GM19372 (cell line): ENCODE results near the gene RBPJL.

ENCODE experiments used
- ATAC-seq: cut with Tn5 transposase; IDR thresholded peaks from one replicate; pipeline ENCODE4 v1.9.1; 2021; ENCODE audit warnings: mild to moderate bottlenecking, low read depth, moderate library complexity; ENCODE audit not compliant: unreplicated experiment

Gene RBPJL, protein sequence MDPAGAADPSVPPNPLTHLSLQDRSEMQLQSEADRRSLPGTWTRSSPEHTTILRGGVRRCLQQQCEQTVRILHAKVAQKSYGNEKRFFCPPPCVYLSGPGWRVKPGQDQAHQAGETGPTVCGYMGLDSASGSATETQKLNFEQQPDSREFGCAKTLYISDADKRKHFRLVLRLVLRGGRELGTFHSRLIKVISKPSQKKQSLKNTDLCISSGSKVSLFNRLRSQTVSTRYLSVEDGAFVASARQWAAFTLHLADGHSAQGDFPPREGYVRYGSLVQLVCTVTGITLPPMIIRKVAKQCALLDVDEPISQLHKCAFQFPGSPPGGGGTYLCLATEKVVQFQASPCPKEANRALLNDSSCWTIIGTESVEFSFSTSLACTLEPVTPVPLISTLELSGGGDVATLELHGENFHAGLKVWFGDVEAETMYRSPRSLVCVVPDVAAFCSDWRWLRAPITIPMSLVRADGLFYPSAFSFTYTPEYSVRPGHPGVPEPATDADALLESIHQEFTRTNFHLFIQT

DNA sequence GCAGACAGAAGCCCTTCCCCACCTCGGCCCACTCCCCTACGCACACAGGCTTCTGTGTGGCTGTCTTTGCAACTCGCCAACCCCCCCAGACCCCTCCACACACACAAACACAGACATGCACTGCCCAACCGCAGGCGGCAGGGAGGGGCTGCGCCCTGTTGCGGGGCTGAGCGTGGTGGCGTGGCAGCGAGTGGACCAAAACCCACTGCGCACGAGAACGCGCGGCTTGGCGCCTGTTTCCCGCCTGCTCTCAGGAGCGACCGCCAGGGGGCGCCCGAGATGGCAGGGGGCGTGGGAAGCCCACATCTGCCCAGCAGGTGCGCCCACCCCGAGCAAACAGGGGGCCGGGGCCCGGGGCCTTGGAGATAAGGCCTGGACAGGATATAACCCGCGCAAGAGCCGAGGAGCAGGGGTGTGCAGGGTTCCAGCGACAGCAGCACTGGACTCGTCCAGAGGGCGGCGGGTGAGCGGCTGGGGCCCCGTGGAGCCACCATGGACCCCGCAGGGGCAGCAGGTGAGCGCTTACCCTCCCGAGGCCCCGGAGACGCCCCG lies at the start of gene RBPJL:
Gene RBPJL, plus strand, starts transcription at position 410 of the 552 bp plus-strand sequence. Its CDS starts 83 bp downstream, at position 493.
- no peak for ATAC-seq

DNA sequence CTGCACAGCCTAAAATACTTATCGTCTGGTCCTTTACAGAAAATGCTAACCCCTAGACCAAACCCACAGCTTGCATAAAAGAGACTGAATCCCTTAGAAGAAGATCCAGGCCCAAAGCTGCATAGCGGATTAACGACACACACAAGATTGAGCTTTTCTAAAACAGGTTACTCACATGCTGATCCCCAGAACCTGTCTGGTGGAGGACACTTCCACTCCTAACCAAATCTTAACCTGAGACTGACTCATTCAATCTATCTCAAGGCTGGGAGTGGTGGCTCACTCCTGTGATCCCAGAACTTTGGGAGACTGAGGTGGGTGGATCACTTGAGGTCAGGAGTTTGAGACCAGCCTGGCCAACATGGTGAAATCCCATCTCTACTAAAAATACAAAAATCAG lies 49.5 kb upstream of the RBPJL start:
- ATAC-seq, result no peak

DNA sequence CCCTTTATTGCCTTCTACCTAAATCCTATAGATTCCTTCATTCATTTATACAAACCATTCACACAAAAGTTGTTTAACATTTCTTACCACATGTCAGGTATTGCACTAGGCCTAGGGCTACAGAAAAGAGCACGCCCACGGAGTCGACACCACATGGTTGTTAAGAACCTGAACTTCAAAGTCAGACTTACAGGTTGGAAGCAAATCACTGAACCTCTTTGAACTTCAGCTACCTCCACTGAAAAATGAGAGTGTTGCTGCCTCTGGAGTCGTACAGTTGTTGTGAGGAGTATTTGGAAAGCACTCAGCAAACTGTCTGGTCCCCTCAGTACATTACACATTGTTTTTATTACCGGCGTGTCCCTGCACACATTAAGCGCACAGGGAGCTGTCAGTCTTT lies 48.9 kb upstream of the RBPJL start:
- no peak for ATAC-seq

DNA sequence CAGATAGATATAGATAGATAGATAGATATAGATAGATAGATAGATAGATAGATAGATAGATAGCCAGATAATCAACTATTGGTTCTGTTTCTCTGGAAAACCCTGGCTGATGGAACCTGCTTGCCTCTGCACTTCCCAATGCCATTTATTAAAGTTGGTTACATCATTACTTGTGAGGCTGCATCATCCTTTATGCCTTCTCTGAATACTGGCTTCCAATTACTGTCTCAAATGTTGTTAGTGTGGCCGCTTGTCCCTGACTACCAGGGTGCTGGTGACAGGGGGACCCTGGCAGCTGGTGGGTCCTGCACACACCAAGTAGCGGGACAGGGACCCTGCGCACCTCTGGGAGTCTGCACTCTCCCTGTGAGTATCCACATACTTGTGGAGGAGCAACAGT lies 48.4 kb upstream of the RBPJL start:
- ATAC-seq, result no peak

DNA sequence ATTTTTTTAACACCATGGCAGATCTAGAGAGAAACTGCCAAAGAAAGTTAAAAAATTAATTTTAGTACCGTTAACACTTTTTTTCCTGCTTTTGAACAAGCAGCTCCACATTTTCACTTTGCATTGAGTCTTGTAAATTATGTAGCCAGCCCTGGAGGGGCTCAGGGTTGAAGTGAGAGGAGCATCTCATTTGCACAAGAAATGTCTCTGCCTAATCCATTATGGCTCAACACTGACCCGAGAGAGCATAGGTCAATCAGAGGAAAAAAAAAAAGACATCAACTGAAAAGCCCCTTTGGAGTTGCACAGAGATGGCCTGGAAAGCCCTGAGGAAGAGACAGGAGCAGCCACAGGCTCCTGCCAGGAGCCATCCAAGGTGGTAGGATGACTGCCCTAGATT lies 48.0 kb upstream of the RBPJL start:
- ATAC-seq, result no peak

DNA sequence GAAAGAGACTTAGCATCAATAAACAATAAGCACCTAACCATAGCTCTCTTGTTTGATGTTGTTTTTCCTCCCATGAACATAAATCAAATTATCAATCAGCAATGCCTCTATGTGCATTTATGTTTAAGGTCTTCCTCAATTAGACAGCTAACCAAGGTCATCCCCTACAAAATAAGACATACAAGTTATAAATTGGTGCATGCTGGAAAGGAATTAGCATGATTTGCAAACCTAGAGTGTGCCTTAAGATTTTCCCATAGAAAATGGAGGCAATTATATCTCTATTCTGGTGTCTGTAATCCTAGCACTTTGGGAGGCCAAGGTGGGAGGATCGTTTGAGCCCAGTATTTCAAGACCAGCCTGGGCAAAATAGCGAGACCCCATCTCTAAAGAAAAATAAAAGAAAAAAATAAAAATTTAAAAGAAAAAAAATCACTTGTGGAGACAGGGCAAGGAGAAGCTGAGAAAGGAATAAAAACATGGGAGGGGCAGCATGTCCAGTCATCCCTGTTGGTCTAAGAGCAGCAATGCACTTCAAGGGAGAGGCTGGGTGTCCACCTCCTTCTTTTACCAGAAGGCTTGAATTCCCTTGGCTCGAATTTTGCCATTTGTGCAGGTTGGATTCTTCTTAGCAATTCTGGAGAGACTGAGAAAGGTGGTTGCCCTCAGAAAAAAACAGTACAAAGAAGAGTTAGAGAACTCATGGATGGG lies 42.9 kb upstream of the RBPJL start:
- no peak for ATAC-seq

DNA sequence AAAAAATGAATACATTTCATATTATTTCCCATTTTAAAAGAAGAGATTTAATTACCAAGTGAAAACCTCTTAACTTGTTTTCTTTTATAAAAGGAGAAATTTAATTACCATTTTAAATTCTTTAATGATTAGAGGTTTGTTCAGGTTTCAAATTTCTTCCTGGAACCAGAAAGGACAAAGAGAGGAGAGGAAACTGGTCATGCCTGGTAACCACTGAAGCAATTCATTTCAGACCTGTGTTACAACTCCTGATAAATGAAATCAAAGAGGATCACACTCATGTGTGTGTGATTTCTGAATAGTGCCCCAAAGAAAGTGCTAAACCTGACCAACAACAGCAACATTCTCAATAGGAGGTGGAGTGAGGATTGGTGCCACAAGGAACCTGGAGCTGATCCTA lies 39.7 kb upstream of the RBPJL start:
- no peak for ATAC-seq

DNA sequence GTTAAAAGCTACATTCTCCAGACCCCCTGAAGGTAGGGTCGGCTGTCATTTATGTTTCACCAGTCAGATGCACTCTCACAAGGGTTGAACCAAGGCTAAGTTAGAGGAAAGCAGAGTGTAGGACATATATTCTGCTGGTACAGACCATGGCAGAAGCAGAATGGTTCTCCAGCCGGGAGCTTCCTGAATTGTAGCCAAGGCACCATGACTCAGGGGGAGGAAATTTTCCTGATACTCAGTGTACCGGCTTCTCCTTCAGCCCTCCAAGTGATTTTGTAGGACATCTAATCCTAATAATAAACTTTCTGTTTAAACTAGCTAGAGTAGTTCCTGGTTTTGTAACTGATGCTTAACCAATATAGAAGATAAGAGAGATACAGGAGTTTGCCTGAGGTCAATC lies 38.1 kb upstream of the RBPJL start:
- ATAC-seq, result no peak

DNA sequence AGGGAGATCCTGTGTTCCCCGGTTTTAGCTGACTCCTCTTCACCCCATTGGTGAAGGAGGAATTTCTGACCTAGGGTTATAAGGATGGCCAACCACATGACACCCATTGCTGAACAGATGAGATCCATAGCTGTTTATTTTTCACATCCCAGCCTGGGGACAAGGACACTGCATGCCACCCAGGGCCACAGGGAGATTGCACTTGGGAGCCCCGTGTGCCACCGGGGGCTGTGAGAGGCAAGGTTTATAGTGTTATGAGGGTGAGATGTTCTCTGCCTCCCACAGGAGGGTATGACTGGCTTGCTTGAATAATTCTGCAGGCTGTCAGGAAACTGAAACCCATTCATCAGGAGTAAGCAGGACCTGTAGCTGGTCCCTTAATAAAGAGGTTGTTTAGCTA lies 37.6 kb upstream of the RBPJL start:
- no peak for ATAC-seq

DNA sequence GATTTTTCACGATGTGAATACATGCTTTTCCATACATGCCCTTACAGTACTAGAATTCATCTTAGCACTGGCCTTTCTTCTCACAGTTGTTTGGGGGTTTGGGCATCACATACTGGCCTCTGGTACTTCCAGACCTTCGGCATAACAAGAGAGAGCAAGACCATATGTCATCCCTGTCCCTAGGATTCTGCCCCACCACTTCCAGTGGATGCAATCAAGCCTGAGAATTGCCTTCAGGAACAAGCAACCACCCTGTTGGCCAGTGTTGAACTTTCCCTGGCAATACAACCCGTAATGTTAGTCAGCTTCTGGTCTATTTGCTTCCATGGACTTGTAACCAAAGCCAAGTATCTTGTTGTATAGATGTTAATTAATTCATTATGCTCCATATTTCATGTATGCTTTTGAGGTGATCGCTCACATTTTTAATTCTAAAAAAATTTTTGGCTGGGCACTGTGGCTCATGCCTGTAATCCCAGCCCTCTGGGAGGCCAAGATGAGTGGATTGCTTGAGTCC lies 36.8 kb upstream of the RBPJL start:
- no peak for ATAC-seq

DNA sequence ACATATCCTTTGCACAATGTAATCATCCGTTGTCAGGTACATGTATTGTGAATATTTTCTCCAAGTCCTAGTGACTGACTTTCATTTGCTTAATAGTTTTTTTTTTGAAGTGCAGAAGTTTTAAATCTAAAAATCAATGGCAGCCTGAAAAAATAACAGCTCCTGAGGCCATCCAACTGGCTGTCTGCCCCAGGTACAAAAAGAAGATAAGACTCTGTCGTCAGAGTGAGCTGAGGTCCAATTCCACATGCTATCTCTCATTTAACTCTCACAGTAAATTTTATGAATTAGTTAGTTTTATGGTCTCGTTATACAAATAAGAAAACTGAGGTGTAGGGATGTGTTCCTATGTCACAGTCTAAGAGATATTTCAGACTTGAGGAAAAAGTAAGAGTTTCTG lies 31.3 kb upstream of the RBPJL start:
- no peak for ATAC-seq

DNA sequence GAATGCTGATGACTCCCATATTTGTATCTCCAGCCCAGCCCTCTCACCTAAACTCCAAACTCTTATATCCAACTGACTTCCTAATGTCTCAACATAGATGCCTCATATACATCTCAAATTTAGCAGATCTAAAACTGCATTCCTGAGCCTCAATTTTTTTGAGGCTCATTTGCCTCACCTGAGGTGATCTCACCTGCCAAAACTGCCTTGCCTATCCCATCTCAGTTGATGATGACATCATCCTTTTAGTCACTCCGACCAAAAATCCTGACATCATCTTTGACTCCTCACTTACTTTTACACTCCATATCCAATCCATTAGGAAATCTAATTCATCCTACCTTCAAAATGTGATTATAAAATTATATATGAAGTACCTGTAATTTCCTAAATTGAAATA lies 26.6 kb upstream of the RBPJL start:
- ATAC-seq, result no peak

DNA sequence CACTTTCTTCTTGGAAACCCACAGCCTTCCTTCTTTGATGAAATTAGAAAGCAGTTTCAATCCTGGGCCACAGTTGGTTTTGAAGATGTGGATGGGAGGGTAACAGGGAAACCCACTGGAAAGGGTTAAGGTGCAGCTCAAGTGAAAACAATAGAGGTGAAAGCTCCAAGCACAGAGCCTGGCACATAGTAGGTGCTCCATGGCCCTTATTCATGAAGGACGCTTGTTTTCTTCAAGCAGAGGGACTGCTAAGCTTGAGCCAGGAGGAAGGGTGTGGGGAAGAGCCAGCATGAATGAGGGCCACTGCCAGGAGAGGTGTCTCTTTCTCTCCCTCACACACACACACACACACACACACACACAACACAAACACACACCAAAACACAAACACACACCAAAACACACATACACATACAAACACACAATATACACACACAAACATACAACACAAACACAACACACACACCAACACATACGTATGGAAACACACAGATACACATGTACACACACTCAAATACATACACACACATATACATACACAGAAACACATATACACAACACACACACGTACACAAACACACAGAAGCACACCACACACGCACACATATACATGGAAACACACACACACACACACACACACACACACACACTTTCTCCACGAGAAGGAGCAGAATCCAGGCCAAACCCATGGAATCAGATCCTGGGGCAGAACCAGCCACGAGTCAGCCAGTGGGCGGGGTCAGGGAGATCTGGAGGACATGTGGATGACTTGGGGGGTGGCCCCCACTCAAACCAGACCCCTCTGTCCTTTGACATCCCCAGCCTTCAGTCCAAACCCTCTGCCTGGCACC lies 23.7 kb upstream of the RBPJL start:
- ATAC-seq, result no peak

DNA sequence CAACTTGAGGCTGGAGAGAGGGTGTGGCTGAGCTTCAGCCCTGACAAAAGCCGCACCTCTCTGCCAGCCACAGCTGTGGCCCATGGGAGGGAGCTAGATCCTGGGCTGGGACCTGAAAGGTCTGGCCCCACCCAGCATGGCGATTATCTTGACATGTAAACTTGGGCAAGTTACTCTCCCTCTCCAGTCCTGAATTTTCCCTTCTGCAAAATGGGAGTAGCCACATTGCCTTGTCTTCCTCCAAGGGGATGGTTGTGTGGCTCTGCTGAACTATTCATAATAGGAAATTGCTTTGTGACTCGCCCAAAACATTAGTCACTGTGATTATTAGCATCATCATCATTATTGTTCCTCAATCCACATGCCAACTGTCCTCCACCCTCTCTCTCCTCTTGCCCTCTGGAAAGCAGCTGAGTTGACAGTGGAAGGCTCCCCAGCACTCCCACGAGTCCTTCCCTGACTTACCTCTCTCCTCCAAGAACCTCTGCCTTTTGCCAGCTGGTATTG lies 23.0 kb upstream of the RBPJL start:
- ATAC-seq, result no peak

DNA sequence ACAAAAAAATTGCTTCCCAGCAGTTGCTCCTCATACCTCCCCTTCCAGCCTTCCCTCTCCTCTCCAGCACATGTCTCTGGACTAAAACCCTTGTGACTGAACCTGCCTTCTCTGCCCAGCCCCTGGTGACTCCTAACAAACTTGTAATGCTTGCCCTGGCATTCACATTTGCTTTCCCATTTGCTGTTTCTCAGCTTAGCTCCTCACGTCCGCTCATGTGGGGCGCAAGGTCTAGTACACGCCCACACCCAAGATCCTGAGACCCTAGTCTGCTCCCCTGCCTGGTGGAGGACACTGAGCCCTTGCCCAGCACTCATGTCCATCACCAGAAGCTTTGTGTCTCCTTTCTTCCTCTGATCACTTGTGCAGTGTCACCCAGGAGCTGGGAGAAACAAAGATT lies 18.3 kb upstream of the RBPJL start:
- ATAC-seq, result no peak

DNA sequence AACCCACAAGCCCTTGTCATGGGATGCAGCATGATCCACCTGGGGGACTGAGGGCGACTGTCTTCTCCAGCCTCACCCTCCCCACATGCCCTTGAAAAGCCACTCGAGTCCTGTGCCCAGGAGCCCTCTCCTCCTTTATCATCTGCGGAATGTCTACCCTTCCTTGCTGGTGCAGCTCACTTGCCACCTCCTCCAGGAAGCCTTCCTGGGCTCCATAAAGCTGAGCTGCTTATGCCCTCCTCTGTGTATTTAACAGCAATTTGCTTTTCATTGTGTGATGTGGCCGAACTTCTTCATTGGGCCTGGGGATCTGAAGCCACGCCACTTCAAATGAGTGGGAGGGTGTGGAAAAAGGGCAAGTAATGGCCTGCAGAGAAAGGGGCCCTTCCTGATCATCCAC lies 17.8 kb upstream of the RBPJL start:
- ATAC-seq, result no peak

DNA sequence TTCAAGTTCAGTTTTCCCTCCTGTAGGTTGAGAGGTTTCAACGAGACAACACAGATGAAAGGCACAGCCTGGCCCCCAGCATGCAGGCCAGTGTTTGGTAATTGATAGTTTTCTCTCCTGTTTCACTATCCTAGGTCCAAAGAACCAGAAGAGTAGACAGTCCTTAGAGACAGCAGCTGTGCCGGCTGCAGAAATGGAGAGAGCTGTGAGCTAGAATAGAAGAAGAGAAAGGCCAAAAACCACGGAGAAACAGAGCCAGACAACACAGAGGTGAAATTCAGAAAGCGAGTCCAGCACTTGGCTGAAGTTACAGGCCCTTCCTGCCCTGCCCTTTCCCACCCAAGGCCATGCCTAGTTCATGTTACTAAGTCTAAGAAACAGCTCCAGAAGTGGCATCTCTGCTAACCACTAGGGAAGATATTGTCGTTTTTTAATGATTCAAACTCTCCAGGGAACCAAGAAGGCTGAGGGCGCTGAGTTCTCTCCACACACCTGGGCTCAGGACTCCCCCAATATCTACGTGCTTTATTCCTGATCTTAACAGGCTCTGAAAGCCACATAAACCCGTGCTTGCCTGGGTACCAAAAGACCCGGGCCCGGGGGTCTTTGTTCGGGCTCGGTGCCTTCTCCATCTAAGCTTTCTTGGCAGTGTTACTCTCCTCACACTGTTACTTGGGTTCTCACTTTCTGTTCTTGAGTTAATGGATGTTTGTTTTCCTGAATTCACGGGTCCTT lies 16.5 kb upstream of the RBPJL start:
- no peak for ATAC-seq

DNA sequence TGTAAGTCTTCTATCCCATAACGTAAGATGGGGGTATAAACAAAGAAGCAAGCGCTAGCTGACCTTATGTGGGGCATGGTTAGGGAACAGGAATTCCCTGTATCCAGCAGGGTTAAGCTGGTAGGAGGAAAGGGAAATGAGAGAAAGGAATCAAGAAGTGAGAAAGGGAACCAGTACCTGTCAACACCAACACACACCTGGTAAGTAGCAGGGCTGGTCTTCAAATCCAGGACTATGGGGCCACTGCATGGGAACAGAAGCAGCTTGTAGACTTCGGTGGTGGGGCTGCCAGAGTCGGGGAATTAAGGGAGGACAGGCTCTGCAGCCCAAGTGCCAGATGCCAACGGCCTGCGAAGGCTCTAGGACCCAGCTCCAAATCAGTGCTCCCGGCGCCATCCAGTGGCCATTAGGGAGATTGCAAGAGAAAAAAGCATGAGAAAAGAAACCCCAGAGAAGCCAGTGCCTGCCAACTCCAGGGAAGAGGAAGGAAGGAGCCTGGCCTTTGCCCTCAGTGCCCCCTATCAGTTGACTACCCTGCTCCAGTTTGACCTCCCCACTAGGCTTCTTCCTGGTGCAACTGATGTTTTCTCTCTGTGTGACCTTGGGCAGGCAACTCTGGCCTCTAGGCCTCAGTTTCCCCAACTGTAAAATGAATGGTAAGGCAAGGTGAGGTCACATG lies 15.8 kb upstream of the RBPJL start:
- ATAC-seq, result no peak

DNA sequence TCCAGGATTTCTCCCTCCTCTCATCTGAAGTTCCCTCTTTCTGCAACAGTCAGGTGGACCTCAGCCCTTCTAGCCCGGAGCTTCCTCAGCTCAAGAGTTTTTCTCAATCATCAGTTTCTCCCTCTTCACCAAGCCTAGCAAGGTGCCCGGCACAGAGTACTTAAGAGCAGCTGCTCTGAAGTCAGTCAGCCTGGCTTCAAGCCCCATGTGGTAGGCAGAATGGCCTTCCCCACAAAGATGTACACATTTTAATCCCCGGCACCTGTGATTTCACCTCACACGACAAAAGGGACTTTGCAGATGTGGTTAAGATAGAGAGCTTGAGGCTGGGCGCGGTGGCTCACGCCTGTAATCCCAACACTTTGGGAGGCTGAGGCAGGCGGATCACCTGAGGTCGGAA lies 15.1 kb upstream of the RBPJL start:
- no peak for ATAC-seq
